Liver (tissue), 9 donors: ENCODE measurements around the gene FRYL. TPM values are rescaled to one million over a fixed set of nuclear protein-coding genes. Genes with fewer than 3 reads are reported as not detected.

ENCODE experiments used
- DNase-seq: peaks from one replicate; pipeline ENCODE4 v3.0.0-alpha.2; 2017; ENCODE audit warnings: low spot score
- H3K27ac ChIP-seq, 2 donors: one replicate each; pipeline ENCODE4 v1.7.0; 2013; ENCODE audit warnings: inconsistent platforms in 2 of 2, low read length in 2 of 2, control low read depth in 1 of 2, low read depth in 1 of 2, mild to moderate bottlenecking in 1 of 2
- H3K27me3 ChIP-seq, 4 donors: one replicate each; pipeline versions ENCODE4 v1.6.1 to v1.7.0; 2013; ENCODE audit warnings: low read length in 3 of 4, inconsistent platforms in 1 of 4, mild to moderate bottlenecking in 1 of 4, moderate library complexity in 1 of 4; ENCODE audit not compliant: control insufficient read depth in 4 of 4, insufficient read depth in 4 of 4
- H3K36me3 ChIP-seq, 4 donors: one replicate each; pipeline versions ENCODE4 v1.6.1 to v1.7.0; 2013; ENCODE audit warnings: low read length in 3 of 4, mild to moderate bottlenecking in 3 of 4, low read depth in 1 of 4, moderate library complexity in 1 of 4; ENCODE audit not compliant: control insufficient read depth in 4 of 4, insufficient read depth in 3 of 4
- H3K4me1 ChIP-seq, 4 donors: one replicate each; pipeline versions ENCODE4 v1.6.1 to v1.7.0; 2013; ENCODE audit warnings: low read length in 3 of 4, mild to moderate bottlenecking in 3 of 4, moderate library complexity in 1 of 4; ENCODE audit not compliant: control insufficient read depth in 4 of 4, insufficient read depth in 4 of 4
- H3K4me3 ChIP-seq, 3 donors: one replicate each; pipeline versions ENCODE4 v1.6.1 to v1.7.0; 2013; ENCODE audit warnings: low read length in 3 of 3, control low read depth in 1 of 3, low read depth in 1 of 3, mild to moderate bottlenecking in 1 of 3
- H3K9ac ChIP-seq, 2 donors: one replicate each; pipeline ENCODE4 v1.7.0; 2013; ENCODE audit warnings: low read length in 2 of 2, mild to moderate bottlenecking in 2 of 2, moderate library complexity in 2 of 2, control low read depth in 1 of 2, low read depth in 1 of 2
- H3K9me3 ChIP-seq, 4 donors: one replicate each; pipeline versions ENCODE4 v1.6.1 to v1.7.0; 2013; ENCODE audit warnings: low read length in 3 of 4; ENCODE audit not compliant: control insufficient read depth in 4 of 4
- ATF3 ChIP-seq: IDR thresholded peaks from 2 replicates; pipeline ENCODE4 v1.6.1; 2016; ENCODE audit warnings: antibody characterized with exemption
- CTCF ChIP-seq: fragments of 150-350 bp; IDR thresholded peaks from 2 replicates; pipeline ENCODE4 v1.5.1; 2017; ENCODE audit warnings: improper control_type of control experiment, low read depth, low read length; ENCODE audit not compliant: missing input control
- EGR1 ChIP-seq, 2 donors: IDR thresholded peaks; 2 replicates each; pipeline ENCODE4 v1.6.1; 2016 to 2018; ENCODE audit warnings: antibody characterized with exemption in 2 of 2, low read depth in 2 of 2
- FOXA1 ChIP-seq: IDR thresholded peaks from 2 replicates; pipeline ENCODE4 v1.6.1; 2016; ENCODE audit warnings: antibody characterized with exemption
- FOXA2 ChIP-seq: IDR thresholded peaks from 2 replicates; pipeline ENCODE4 v1.6.1; 2016; ENCODE audit warnings: antibody characterized with exemption
- GABPA ChIP-seq, 2 donors: IDR thresholded peaks in 1 of 2; conservative IDR thresholded peaks in 1 of 2; 2 replicates each; pipeline ENCODE4 v1.6.1; 2016; ENCODE audit warnings: antibody characterized with exemption in 2 of 2, mild to moderate bottlenecking in 1 of 2, moderate library complexity in 1 of 2
- HNF4A ChIP-seq, 2 donors: conservative IDR thresholded peaks; 2 replicates each; pipeline ENCODE4 v1.6.1; 2016; ENCODE audit warnings: antibody characterized with exemption in 2 of 2, mild to moderate bottlenecking in 2 of 2
- HNF4G ChIP-seq: IDR thresholded peaks from 2 replicates; pipeline ENCODE4 v1.6.1; 2016; ENCODE audit warnings: antibody characterized with exemption
- JUND ChIP-seq, 2 donors: IDR thresholded peaks; 2 replicates each; pipeline ENCODE4 v1.6.1; 2016; ENCODE audit warnings: antibody characterized with exemption in 2 of 2
- MAX ChIP-seq: IDR thresholded peaks from 2 replicates; pipeline ENCODE4 v1.6.1; 2016; ENCODE audit warnings: antibody characterized with exemption
- NR2F2 ChIP-seq: IDR thresholded peaks from 2 replicates; pipeline ENCODE4 v1.6.1; 2016; ENCODE audit warnings: antibody characterized with exemption
- RAD21 ChIP-seq, 2 donors: IDR thresholded peaks; 2 replicates each; pipeline ENCODE4 v1.6.1; 2016; ENCODE audit warnings: antibody characterized with exemption in 2 of 2, mild to moderate bottlenecking in 2 of 2
- REST ChIP-seq: IDR thresholded peaks from 2 replicates; pipeline ENCODE4 v1.6.1; 2016; ENCODE audit warnings: antibody characterized with exemption, mild to moderate bottlenecking
- RXRA ChIP-seq, 2 donors: IDR thresholded peaks; 2 replicates each; pipeline ENCODE4 v1.6.1; 2017 to 2018; ENCODE audit warnings: antibody characterized with exemption in 2 of 2, mild to moderate bottlenecking in 1 of 2
- SP1 ChIP-seq: IDR thresholded peaks from 2 replicates; pipeline ENCODE4 v1.6.1; 2018; ENCODE audit warnings: antibody characterized with exemption, mild to moderate bottlenecking
- TAF1 ChIP-seq: conservative IDR thresholded peaks from 2 replicates; pipeline ENCODE4 v1.6.1; 2016; ENCODE audit warnings: antibody characterized with exemption, mild to moderate bottlenecking
- YY1 ChIP-seq: IDR thresholded peaks from 2 replicates; pipeline ENCODE4 v1.6.1; 2016; ENCODE audit warnings: antibody characterized with exemption, mild to moderate bottlenecking
- ZBTB33 ChIP-seq: IDR thresholded peaks from 2 replicates; pipeline ENCODE4 v1.6.1; 2016; ENCODE audit warnings: antibody characterized with exemption
- WGBS: extraction: QIAGEN DNeasy Blood & Tissue Kit; methylation state at CpG from one replicate; pipeline ENCODE4 v1.1.7; 2013; 5-methylcytosine and 5-hydroxymethylcytosine counted together
- polyA plus RNA-seq, 2 donors: library from polyadenylated mRNA; stranded (reverse) in 1 of 2; unstranded in 1 of 2; fragments of 200-250 nt in 1 of 2; fragments of >200 nt in 1 of 2; fragmentation: Nextera tagmentation in 1 of 2; extraction: Ambion mirVana in 1 of 2; gene quantifications; one replicate each; pipeline versions ENCODE4 v1.2.1 to v1.2.3, GENCODE V29; 2013 to 2015
- total RNA-seq, 2 donors: library from RNA; depleted of rRNA; stranded (reverse); fragments of >200 nt; gene quantifications; one replicate each; pipeline ENCODE4 v1.2.3, GENCODE V29; 2014
- donor health status: healthy.
- donor health status: healthy.
- donor health status: healthy.
- donor health status: healthy.
- donor health status: healthy.

Gene FRYL
- total and polyA plus RNA-seq, 4 donors = 5.3 to 79.0 (median 27.2) TPM

GRCh38 chr4:48503233-48504025 lies 276.6 kb downstream of the FRYL start:
- peaks cover 0 to 24% (median 20%) of the 10 kb centered on the region in 4 donors for H3K36me3 ChIP-seq
- H3K9ac ChIP-seq = no peak overlapping the region
- H3K9me3 ChIP-seq = no peaks in the 10 kb centered on the region
- WGBS = 71% methylated on average over 4 of the region's 4 CpGs
- H3K27ac ChIP-seq = no peak overlapping the region
- no peak for DNase-seq
- H3K4me1 ChIP-seq = no peaks in the 10 kb centered on the region
- no peaks in the 10 kb centered on the region for H3K27me3 ChIP-seq
- H3K4me3 ChIP-seq = no peak overlapping the region
- TF ChIP-seq EGR1 (IDR thresholded peaks at IDR 0.05; ENCODE audit: low read depth in 2 of 2) (no peak), NR2F2 (no peak), YY1 (no peak), FOXA2 (no peak), RXRA (IDR thresholded peaks at IDR 0.05) (no peak), RAD21 (IDR thresholded peaks at IDR 0.05) (no peak)

GRCh38 chr4:48499551-48500066 lies 280.5 kb downstream of the FRYL start:
- no peak for DNase-seq
- 90% methylated on average over 3 of the region's 3 CpGs for WGBS
- H3K36me3 ChIP-seq = peaks cover 0 to 13% (median 8%) of the 10 kb centered on the region in 4 donors

More at GRCh38 chr4:48499551-48500066, 280.5 kb downstream of the FRYL start:
- Histone ChIP-seq H3K27ac (no peak overlapping the region), H3K9me3 (no peaks in the 10 kb centered on the region), H3K4me3 (no peak overlapping the region), H3K4me1 (no peaks in the 10 kb centered on the region), H3K9ac (no peak overlapping the region), H3K27me3 (no peaks in the 10 kb centered on the region)
- TF ChIP-seq ATF3 (no peak), EGR1 (IDR thresholded peaks at IDR 0.05; ENCODE audit: low read depth in 2 of 2) (no peak), ZBTB33 (no peak), NR2F2 (no peak), YY1 (no peak), FOXA1 (no peak), SP1 (no peak), RAD21 (IDR thresholded peaks at IDR 0.05) (no peak), GABPA (IDR thresholded peaks at IDR 0.05 in 1 of 2, conservative IDR thresholded peaks at IDR 0.05 in 1 of 2) (no peak), TAF1 (no peak), HNF4A (conservative IDR thresholded peaks at IDR 0.05) (no peak), HNF4G (no peak), MAX (no peak), JUND (IDR thresholded peaks at IDR 0.05) (no peak), CTCF (no peak), REST (no peak), FOXA2 (no peak), RXRA (IDR thresholded peaks at IDR 0.05) (no peak)
